GM21367 (cell line): ENCODE measurements around the gene NEBL.
"Not testable (repeated sequence)": the region's sequence is repeated elsewhere in the genome, so short reads cannot be mapped to it uniquely, and the experiment has no call there.

Experiments
- ATAC-seq: cut with Tn5 transposase; IDR thresholded peaks from one replicate; pipeline ENCODE4 v1.9.1; 2021; ENCODE audit not compliant: unreplicated experiment

Gene NEBL, protein sequence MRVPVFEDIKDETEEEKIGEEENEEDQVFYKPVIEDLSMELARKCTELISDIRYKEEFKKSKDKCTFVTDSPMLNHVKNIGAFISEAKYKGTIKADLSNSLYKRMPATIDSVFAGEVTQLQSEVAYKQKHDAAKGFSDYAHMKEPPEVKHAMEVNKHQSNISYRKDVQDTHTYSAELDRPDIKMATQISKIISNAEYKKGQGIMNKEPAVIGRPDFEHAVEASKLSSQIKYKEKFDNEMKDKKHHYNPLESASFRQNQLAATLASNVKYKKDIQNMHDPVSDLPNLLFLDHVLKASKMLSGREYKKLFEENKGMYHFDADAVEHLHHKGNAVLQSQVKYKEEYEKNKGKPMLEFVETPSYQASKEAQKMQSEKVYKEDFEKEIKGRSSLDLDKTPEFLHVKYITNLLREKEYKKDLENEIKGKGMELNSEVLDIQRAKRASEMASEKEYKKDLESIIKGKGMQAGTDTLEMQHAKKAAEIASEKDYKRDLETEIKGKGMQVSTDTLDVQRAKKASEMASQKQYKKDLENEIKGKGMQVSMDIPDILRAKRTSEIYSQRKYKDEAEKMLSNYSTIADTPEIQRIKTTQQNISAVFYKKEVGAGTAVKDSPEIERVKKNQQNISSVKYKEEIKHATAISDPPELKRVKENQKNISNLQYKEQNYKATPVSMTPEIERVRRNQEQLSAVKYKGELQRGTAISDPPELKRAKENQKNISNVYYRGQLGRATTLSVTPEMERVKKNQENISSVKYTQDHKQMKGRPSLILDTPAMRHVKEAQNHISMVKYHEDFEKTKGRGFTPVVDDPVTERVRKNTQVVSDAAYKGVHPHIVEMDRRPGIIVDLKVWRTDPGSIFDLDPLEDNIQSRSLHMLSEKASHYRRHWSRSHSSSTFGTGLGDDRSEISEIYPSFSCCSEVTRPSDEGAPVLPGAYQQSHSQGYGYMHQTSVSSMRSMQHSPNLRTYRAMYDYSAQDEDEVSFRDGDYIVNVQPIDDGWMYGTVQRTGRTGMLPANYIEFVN

DNA sequence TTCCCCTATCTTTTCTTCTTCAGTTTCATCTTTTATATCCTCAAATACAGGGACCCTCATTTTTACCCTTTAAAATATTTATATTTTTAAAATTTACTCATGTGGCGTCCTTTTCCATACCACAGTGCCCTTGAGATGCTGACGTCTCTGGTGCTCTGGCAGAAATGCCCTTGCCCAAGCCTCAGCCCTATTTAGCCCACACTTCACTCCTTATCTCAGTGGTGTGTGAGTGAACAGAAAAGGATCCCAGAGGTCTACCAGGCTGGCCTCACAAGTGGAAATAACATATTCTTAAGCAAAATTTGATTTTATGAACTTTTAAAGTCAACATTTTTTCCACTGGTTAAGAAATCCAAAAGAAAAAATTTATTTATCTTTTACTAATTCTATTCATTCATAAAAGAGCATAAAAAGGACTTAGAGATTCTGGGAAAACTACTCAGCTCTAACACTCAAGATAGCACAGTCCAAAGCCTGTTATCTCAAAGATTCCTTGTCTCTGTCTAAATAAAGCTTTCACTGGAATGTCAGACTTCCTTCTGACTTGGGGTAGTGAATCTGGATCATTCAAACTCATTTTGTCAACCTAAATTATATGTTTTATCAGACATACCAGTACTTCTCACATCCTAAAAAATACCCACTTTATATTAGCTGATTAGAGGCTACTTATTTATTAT is at the start of gene NEBL:
Gene NEBL (minus strand): TSS at position 166 of the 680 bp plus-strand sequence. CDS start 106 bp downstream, at position 60.
- no peak for ATAC-seq

DNA sequence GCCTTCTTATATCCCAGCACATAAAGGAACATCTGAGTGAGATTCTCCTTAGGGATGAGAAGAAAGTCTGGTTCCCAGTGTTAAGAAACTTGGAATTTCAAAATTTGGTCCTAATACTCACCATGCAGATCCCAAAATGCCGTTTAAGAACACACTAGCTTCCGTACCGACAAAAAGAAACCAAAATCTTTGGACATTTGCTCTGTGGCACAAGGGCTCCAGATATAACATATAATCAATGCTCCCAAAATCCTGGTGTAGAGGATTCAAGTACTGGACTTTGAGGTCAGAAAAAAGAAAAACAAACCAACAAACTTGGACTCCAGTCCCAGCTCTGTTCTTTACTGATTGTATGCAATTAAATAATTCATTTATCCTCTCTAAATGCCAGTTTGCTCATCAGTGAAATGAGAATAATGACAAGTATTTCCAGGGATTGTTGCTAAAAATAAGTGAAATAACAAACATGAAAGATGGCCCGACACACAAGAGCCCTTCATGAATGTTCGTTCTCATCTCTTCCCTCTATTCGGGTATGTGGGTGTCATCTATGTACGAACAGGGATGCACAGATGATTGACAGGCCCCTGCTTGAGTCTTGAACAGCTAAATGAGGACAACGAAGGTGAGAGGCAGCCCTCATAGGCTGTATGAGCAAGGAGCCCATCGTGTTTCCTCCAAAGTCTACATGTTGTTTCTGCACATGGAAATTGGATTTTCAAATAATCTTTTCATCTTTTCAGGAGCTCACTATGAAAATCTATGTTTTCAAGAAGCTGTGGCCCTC is 48.6 kb upstream of the NEBL start:
- ATAC-seq, result no peak

DNA sequence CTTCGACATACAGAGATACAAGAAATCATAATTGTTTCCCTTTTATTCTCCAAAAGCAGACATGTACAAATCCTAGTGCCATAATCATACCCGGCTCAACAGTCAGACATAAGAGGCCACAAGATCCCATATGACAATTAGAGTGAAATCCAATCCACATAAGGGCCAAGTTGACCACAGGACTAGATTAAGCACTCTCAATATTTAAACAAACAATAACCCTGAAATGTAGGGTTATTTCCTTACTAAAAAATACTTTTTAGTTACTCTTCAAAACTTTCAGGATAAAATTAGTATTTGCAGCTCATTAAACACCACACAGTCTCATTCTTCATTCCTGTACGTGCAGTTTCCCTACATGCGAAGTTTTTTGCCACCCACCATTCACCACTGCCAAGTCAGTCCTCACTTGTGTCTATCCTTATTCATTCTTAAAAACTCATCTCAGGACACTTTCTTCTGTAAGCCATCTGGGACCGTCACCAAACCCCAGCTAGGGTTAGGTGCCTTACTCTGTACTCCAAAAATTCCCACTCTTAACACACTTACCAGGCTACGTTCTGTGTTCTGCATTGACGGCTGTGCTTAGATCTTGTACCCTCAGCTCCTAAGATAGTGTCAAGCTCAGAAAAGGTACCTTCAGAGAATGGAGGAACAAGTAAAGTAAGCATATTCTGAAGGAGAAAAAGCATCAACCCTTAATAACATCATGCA is 47.8 kb upstream of the NEBL start:
- ATAC-seq, result no peak

DNA sequence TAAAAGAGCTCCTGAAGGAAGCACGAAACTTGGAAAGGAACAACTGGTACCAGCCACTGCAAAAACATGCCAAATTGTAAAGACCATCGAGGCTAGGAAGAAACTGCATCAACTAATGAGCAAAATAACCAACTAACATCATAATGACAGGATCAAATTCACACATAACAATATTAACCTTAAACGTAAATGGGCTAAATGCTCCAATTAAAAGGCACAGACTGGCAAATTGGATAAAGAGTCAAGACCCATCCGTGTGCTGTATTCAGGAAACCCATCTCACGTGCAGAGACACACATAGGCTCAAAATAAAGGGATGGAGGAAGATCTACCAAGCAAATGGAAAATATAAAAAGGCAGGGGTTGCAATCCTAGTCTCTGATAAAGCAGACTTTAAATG is 42.3 kb upstream of the NEBL start:
- not testable (repeated sequence) for ATAC-seq

DNA sequence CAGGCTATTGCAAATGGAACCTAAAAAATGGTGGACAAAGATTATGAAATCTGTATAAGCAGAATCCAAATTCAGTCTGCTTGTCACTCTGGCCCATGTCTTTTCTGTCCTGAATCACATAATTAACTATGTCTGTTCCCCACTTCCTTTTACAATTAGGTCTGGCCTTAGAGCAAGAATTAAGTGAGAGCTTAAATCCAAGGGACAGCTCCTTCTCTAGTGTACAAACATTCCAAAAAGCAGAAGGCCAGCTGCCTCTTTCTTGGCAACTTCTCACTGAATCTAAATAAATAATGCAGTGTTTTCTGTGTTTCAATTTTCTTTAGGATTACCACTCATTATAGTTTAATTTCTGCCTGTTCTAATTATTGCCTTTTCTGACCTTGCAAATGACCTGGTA is 39.3 kb upstream of the NEBL start:
- ATAC-seq, result no peak

DNA sequence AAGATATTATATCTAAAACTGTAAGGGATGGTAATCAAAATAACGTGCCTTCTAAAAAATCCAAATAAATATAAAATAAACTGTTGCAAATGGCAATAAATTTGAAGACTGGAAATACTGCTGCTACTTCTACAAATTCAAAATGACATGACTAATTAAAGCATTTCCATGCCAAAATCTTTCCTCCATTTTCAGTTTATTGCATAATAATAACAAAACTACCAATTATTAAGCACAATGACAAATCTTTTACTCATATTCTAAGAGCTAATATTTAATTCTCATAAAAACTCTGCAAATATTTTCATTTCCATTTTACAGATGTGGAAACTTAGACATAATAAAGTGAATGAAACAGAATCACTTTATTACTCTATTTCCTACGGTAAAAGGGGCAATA is 38.8 kb upstream of the NEBL start:
- no peak for ATAC-seq

DNA sequence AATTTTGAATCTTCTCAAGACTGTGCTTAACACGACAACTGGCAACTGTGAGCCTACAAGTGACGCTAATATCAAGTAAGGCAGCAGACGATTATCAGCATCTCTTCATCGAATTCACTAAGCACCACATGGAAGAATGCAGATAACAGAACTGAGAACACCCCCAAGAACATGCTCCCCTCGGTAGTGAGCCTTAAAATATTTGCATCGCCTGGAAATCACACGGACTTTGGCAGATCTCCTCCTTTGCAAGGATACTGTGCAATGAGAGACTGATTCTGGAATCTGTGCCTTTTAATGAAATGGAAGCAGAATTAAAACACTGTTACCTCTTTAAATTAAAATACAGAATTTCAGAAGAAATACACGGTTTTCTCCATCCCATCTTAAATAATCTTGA is 38.2 kb upstream of the NEBL start:
- ATAC-seq, result no peak

DNA sequence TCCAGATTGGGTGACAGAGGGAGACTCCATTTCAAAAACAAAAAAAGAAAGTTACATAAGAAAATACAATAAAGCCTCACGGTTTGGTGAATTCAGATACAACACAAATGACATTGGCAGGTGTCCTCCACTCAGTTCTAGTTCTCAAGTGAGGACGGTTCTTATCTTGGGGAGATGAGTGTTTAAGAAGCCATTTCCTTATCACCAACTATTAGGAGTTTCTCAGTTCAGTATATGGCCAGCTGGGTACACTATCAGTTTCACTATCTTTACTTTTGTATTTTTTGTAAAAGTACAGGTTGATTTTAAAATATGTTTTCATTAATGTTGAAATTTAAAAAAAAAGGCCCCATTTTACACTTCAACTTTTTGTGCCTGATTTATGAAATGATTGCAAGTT is 36.6 kb upstream of the NEBL start:
- ATAC-seq, result no peak

DNA sequence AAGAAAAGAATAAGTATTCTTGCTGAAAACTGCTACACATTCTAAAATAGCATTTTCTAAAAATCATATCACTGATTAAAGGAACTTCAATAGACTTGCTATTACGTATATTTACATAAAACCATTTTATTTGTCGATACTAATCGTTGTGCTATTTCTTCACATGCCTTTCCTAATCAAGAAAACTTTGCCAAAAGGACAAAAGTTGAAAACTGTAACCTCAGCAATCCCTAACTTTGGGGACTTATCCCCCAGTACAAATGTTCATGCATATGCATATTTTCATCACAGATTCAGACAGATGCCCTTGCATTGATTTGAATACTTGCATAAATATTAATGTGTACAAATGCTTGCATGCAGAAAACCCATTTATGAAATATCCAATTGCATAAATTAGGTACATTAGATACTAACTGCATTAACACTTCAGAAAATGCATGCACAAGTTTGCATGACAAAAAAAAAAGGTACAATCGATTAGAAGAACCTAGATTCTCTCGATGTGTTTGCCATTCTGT is 35.6 kb upstream of the NEBL start:
- no peak for ATAC-seq

DNA sequence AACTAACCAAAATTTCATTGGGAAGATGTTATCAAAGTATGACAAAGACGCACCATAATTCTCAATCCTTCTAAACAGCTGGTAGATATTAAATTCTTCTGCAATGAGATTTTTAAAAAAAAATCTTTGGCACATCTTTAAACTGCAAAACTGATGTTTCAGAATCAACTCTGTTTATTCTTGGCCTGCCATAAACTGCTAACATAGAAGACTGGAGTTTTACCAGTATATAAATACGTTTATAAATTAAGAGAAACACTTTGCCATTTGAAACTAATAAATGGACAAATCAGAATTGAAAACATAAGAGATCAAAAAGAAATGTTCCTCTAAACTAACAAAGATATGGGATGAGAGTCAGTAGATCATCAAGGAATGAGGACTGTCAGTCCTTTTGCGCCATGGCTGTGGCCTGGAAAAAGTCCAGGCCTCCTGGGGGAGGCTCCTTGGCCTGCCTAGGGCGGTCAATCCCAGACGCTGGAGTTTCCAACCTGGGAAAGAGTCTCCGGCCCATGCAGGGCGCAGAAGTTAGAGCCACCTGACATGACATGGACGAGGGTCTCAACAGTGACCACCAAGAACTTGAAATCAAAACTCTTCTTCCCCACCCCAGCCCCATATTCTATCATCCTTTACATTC is 34.2 kb upstream of the NEBL start:
- ATAC-seq, result no peak

DNA sequence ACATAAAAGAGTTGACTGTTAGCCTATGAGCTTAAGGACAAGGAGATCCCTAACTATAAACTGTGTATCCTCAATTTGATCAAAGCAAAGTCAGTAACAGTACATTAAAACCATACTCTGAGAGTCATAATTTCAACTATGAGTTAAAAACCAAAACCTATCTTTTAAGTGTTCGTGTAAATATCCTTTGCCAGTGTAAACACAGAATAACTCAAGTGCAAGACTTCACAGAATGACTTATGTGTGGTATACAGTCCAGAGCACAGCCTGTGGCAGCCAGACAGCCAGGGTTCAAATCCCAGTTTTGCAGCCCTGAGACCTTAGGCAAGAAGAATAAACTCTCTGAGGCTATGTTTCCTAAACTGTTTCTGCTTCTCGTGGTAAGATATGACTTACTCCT is 30.3 kb upstream of the NEBL start:
- no peak for ATAC-seq

DNA sequence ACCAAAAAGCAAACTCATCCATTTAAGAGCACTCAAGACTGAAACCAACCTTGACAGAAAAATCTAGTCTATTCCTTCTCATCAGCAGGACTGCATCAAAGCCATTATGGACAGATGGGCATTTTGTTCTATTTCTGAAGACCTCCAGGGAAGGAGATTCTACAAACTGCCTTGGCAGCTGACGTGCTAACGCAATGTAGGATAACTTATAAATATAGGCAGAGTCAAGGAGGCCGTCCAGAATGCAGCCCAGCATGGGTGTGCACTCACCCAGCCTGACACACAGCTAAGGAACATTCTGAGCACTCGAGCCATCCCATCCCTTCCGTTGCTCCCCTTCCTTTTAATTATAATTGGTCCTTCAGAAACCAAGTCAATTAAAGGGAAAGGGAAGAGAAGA is 25.3 kb upstream of the NEBL start:
- no peak for ATAC-seq

DNA sequence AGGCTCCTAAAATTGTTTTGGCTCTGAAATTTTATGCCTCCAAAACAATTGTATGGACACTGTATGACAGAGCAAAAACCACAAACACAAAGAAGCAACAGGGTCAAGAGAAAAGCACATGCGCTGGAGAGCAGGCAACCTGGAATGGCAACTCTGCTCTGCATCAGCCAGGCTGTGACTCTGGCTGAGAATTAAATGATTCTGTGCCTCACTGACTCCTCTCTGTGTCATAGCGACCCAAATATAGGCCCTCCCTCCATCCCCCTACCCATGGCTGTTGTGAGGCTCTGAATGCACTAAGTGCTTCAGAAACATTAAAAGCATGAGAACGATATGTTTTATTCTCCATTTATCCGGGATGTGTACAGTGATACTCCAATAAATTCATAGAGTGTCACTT is 24.9 kb upstream of the NEBL start:
- no peak for ATAC-seq

DNA sequence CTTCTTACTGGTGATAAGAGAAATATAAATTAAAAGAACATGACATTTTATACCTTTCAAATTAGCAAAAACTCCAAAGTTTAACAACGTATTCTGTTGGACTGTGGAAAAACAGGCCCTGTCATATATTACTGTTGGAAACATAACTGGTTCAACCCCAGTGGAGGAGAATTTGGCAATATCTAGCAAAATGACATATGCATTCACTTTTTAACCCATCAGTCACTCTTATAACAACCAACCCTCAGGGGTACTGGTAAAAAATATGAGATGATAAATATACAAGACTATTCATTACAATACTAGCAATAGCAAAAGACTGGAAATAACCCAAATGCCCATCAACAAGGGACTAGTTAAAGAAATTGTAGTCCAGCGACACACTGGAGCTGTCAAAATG is 22.9 kb upstream of the NEBL start:
- no peak for ATAC-seq

DNA sequence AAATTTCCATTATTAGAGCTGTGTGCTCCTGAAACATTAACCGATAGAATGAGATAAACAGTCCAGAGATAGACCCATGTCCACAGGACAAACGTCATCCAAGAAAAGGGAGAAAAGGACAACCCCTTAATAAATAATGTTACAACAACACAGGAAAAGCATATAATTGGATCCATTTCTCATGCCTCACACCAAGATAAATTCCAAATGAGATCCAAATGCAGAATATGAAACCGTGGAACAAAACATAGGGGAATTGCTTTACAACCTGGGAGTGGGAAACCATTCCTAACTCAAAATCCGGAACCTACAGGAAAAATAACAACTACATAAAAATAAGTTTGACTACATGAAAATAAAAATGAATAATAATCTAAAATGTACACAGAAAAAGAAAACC is 22.4 kb upstream of the NEBL start:
- ATAC-seq, result no peak

DNA sequence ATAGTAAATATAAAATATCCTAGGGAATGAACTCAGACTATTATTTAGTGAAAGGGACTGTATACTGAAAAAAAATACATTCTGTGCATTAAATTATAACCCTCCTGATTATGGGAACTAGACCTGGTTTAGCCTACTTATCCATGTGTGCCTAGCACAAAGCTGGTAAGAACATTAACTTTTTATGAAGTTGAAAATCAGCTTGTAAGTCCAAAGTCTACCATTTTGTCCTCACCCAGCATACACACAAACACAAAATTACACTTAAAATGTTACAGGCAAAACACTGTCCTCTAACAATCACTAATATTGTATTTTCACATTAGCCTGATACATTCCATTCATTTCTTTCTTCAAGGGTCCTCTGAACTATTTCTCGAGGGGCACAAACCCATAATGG is 19.9 kb upstream of the NEBL start:
- no peak for ATAC-seq

DNA sequence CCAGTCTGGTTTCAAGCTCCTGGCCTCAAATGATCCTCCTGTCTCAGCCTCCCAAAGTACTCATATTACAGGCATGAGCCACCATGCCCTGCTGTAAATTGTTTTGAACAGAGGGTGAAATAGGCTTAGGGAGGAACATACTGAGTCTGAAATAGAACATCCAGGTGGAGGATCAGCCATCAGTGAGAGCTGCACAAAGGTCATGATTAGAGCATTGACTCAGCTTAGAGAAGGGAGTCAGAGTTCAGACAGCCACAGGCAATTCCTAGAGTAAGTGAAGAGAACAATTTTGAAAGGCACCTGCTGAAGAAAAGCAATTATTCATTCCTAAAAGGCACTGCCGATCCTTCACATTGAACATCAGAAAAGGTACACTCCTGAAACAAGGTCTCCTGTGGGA is 15.9 kb upstream of the NEBL start:
- ATAC-seq, result no peak

DNA sequence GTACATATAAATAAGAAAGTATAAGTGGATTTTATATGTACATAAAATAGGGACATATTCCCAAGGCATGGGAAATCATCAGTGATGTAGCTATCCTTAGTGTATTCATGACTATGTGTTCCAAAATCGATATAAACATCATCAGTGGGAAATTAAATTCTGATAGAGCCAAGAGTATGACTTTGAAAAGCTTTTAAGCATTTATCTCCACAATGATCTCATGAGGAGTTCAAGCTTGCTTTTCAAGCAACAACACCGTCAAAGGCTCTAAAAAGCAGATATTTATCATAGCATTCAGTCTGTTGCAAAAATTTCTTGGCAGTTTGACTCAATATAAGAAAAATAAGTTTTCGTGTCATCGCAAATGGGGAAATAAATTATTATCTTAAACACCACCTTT is 14.5 kb upstream of the NEBL start:
- no peak for ATAC-seq

DNA sequence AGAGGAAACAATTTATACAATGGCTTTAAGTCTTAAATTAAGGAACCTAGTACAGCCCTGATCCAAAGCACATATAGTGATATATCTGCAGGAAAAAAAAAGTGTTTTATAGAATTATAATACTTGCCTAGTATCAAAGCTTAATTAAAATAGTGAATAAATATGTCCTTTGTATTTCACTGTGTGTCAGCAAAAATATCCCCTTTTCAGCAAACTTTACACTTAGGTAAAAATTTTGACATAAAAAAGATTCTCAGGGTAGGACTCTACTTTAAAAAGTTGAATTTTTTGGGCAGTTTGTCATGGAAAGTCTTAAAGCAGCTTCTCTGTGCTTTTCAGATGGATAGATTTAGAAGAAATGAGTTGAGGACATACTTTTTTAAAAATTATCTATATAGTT is 12.7 kb upstream of the NEBL start:
- ATAC-seq, result no peak
